Adrenal gland (tissue), 5 donors: ENCODE results near the gene ACADSB.

Source experiments
- POLR2A ChIP-seq, 2 donors: fragments of 450-650 bp; IDR thresholded peaks; one replicate each; pipeline ENCODE4 v1.6.1; 2017; ENCODE audit warnings: antibody characterized with exemption in 2 of 2, mild to moderate bottlenecking in 2 of 2, moderate library complexity in 1 of 2
- TF ChIP-seq, protein P1 (sequence below), 6 experiments: fragments of 450-650 bp in 4 of 6; fragments of 200-600 bp in 2 of 6; sonication (generic) in 1 of 6; IDR thresholded peaks; 1 replicate in 5 of 6; 2 replicates in 1 of 6; pipeline versions ENCODE4 v1.5.1 to v1.8.0; 2016 to 2021; ENCODE audit warnings: antibody characterized with exemption in 6 of 6, mild to moderate bottlenecking in 2 of 6, moderate library complexity in 1 of 6
- donor health status: DM: no; HTN: no; CAD: no.

DNA sequence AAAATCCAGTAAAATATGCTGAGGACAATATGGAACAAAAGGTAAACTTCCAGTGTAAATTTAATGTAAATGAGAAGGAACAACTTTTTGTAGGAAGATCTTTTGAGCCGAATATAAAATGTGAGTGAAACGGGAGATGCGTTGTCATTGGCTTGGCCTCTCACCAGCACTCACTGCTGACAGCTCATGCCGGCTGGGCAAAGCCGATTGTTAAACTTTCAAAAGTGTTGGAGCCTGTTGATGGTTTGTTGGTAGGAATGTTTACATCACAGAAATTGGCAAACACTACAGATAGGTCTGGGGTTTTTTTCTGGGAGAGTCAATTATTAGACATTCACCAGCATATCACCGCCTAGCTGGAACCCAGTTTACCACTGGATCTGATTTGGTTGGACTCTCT is 22.5 kb upstream of the ACADSB start:
- TF ChIP-seq, protein P1, sequence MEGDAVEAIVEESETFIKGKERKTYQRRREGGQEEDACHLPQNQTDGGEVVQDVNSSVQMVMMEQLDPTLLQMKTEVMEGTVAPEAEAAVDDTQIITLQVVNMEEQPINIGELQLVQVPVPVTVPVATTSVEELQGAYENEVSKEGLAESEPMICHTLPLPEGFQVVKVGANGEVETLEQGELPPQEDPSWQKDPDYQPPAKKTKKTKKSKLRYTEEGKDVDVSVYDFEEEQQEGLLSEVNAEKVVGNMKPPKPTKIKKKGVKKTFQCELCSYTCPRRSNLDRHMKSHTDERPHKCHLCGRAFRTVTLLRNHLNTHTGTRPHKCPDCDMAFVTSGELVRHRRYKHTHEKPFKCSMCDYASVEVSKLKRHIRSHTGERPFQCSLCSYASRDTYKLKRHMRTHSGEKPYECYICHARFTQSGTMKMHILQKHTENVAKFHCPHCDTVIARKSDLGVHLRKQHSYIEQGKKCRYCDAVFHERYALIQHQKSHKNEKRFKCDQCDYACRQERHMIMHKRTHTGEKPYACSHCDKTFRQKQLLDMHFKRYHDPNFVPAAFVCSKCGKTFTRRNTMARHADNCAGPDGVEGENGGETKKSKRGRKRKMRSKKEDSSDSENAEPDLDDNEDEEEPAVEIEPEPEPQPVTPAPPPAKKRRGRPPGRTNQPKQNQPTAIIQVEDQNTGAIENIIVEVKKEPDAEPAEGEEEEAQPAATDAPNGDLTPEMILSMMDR (IDR thresholded peaks at IDR 0.05): no peak
- no peak for TF ChIP-seq POLR2A (IDR thresholded peaks at IDR 0.05)
